Heart left ventricle (tissue), 13 donors: ENCODE results near the gene PSMB1.

Source experiments
- CTCF ChIP-seq, 12 donors: fragments of 200-600 bp; sonication (generic) in 4 of 12; IDR thresholded peaks; one replicate each; pipeline versions ENCODE4 v1.5.0 to v1.8.0; 2018 to 2022; ENCODE audit warnings: antibody characterized with exemption in 12 of 12, mild to moderate bottlenecking in 5 of 12
- POLR2A ChIP-seq, 2 donors: fragments of 450-650 bp; IDR thresholded peaks; one replicate each; pipeline ENCODE4 v1.6.1; 2017; ENCODE audit warnings: antibody characterized with exemption in 2 of 2, mild to moderate bottlenecking in 2 of 2, moderate library complexity in 2 of 2
- donor health status: ischemic (EF 13 %, LVEDD 7.1; RV severe dilation, severe dysfunction).
- donor health status: DM: no; HTN: yes; CAD: no.
- donor health status: DM: no; HTN: no; CAD: no.
- donor health status: ischemic (EF 25% LVEDD 6.9; RV normal size, moderate dysfunction).
- donor health status: ischemic (EF 25% LVEDD 5.7; RV mildly dilated, moderate dysfunction).
- donor health status: ischemic (EF 35%, LVEDD 5.7; RV mildly dilated, moderate dysfunction).
- donor health status: nonischemic (EF 11% LVEDD 7.7; RV severe dilation, severe dysfunction).
- donor health status: DM: yes; HTN: yes; CAD: no.
- donor health status: PGD.
- donor health status: ischemic (EF 29% LVEDD 5.4; RV normal size, mild dysfunction).
- donor health status: nonischemic (EF 23%, LVEDD 6.1; RV moderate dilation, normal function).

DNA sequence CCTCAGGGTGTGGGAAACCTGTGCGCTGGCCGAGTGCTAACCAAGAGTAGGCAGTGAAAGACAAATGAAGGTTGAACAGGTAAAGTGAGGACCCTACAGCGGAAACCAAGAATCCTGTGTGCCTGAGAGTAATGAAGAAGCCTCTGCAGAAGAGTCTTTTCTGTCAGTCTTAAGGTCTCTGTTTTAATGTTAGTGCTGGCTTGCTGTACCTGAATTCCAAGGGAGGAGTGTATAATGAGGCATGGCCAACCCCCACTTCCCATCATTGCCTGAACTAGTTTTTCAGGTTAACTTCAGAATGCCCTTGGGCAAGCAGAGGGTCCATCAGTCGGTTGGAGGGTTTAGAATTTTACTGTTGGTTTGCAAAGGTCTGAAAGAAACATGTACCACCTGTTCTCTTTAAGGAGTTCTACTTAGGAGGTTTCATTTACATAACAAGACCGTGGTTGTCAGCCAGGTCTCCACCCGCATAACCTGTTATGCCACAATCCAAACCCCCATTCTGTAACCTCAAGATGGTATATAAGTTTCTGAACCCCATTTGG is 31.9 kb upstream of the PSMB1 start:
- TF ChIP-seq CTCF (IDR thresholded peaks at IDR 0.05) (no peak), POLR2A (IDR thresholded peaks at IDR 0.05) (no peak)
